Measurements from ENCODE around the gene ACACB.

- TF ChIP-seq CTCF (IDR thresholded peaks at IDR 0.05) (no peak), POLR2A (IDR thresholded peaks at IDR 0.05) (no peak)
Measured at GRCh38 chr12:109113661-109114321, 2.6 kb upstream of the ACACB start.
